ENCODE measurements around the gene C1R.
"Not testable (repeated sequence)": the region's sequence is repeated elsewhere in the genome, so short reads cannot be mapped to it uniquely, and the experiment has no call there.

Gene C1R

DNA sequence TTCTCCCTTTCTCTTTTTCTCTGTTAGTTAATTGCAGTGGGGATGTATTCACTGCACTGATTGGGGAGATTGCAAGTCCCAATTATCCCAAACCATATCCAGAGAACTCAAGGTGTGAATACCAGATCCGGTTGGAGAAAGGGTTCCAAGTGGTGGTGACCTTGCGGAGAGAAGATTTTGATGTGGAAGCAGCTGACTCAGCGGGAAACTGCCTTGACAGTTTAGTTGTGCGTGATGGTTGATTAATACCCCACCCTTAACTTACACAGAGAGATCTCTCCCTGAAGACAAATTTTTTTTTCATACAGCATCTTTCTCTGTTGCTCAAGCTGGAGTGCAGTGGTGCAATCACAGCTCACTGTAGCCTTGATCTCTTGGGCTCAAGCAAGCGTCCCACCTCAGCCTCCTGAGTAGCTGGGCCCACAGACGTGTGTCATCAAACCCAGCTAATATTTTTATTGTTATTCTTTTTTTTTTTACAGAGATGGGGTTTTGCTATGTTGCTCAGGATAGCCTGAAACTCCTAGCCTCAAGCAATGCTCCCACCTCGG lies 27.1 kb downstream of the C1R start:
- Histone ChIP-seq H3K9me3 (no peaks in the 10 kb centered on the region), H3K4me3 (no peak overlapping the region), H3K4me1 (no peaks in the 10 kb centered on the region), H3K27me3 (ENCODE audit: low read depth) (no peaks in the 10 kb centered on the region), H3K36me3 (replicated peaks) (no peaks in the 10 kb centered on the region)
- no peak for DNase-seq (ENCODE audit: low spot score in 2 of 2)
- in situ Hi-C loops (cut with MboI; ENCODE audit: low sequenced_read_pairs): no loop called here

DNA sequence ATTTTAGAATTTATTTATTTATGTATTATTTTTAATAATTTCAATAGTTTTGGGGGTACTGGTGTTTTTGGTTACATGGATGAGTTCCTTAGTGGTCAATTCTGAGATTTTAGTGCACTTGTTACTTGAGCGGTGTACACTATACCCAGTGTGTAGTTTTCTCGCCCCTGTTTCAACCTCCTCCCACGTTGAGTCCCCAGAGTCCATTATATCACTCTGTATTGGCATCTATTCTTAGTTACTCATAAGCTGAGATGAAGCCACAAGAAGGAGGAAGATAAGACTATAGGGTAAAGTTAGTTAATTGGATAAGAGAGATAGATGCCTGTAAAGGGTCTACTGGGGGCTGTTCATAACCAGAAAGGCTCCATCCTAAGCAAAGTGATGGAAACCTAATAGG lies 27.7 kb downstream of the C1R start:
- in situ Hi-C loops (cut with MboI; ENCODE audit: low sequenced_read_pairs): no loop called here
- Histone ChIP-seq H3K4me1 (no peaks in the 10 kb centered on the region), H3K9me3 (no peaks in the 10 kb centered on the region), H3K4me3 (no peak overlapping the region), H3K36me3 (replicated peaks) (no peaks in the 10 kb centered on the region), H3K27me3 (ENCODE audit: low read depth) (no peaks in the 10 kb centered on the region)
- no peak for DNase-seq (ENCODE audit: low spot score in 2 of 2)

DNA sequence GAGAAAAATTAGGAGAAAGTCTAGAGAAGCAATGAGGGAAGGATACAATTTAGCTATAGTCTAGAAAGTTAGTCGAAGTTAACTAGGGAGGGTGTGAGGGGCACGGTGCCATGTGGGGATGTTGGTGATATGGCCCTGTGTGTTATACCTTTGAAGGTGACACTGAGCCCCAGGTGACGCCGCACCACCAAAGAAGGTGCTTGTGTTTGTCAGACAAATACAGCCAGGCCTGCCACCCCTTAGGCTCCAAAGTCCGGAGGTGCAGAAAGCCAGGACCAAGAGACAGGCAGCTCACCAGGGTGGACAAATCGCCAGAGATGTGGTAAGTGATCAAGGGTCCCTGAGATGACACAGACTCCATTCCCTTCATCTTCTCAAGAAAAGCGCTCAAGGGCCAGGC lies 30.6 kb downstream of the C1R start:
- Histone ChIP-seq H3K4me1 (no peaks in the 10 kb centered on the region), H3K27me3 (ENCODE audit: low read depth) (no peaks in the 10 kb centered on the region), H3K9me3 (no peaks in the 10 kb centered on the region), H3K4me3 (no peak overlapping the region), H3K36me3 (replicated peaks) (no peaks in the 10 kb centered on the region)
- no peak for DNase-seq (ENCODE audit: low spot score in 2 of 2)
- in situ Hi-C loops (cut with MboI; ENCODE audit: low sequenced_read_pairs): no loop called here

DNA sequence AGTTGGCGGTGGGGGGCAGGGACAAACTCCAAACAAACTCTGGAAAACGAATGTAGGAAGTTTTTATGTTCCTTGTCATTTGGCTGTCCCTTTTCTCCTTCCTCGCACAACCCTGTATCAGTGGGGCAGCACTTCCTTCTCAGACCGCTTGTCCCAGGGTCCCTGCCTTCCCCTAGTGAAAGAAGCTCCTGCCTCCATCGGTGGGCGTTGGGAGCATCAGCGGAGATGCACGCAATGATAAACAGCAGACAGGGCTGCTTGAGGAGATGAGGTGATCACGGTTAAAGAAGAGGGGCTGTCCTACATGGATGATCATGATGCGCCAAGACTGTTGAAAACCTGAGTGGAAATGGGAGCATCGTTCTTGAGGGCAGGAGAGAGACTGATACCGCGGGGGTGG lies 31.1 kb downstream of the C1R start:
- in situ Hi-C loops (cut with MboI; ENCODE audit: low sequenced_read_pairs): no loop called here
- Histone ChIP-seq H3K27me3 (ENCODE audit: low read depth) (no peaks in the 10 kb centered on the region), H3K36me3 (replicated peaks) (no peaks in the 10 kb centered on the region), H3K4me3 (no peak overlapping the region), H3K4me1 (no peaks in the 10 kb centered on the region), H3K9me3 (no peaks in the 10 kb centered on the region)
- DNase-seq (ENCODE audit: low spot score in 2 of 2): no peak

DNA sequence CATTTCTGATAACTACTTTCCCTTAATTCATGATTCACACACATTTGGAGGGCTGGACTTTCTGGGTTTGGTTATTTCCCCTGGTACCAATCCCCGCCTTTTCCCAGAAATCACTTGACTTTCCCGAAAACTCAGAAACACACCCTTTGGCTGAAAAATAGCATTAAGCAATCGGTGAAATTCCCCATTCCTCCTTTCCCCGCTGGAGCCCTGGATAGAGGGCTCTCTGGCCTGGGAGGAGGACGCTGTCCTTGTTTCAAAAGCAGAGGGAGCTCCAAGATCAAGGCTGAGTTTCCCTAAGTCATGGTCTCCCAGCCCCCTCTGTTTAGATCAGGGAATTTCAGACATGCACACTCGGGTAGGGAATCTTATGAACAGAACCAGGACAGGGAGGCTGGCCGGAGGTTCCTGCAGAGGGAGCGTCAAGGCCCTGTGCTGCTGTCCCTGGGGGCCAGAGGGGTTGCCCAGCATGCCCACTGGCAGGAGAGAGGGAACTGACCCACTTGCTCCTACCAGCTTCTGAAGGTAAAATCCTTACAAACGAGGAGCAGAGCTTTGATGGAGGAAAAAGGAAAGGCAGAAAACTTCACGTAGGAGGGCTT lies 31.8 kb downstream of the C1R start, which contains the start of gene C1S:
TSS of gene C1S (plus strand) at position 366 of the 602 bp plus-strand sequence. CDS start 1,195 bp downstream, outside the sequence.
- Histone ChIP-seq H3K4me1 (no peaks in the 10 kb centered on the region), H3K4me3 (no peak within 1 kb of the TSS), H3K27me3 (ENCODE audit: low read depth) (no peaks in the 10 kb centered on the region), H3K36me3 (replicated peaks) (no peaks in the 10 kb centered on the region), H3K9me3 (no peaks in the 10 kb centered on the region)
- peak in 1 of 2 experiments; percentile 24 for DNase-seq (ENCODE audit: low spot score in 2 of 2)
- in situ Hi-C loops (cut with MboI; ENCODE audit: low sequenced_read_pairs): no loop called here

DNA sequence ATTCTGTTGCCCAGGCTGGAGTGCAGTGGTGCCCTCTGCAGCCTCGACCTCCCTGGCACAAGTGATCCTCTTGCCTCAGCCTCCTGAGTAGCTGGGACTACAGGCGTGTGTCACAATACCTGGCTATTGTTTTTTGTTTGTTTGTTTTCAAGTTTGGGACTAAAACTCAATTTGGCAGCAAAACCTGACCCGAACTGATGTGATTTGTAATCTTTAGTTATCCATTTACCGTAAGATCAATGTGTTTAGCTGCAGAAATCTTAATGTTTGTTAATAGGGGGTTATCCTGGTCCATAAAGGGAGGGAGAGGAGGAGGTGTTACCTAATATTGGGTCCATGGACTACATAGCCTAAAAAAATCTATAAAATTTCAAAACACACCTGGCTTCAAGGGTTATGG lies 32.5 kb downstream of the C1R start:
- Histone ChIP-seq H3K27me3 (ENCODE audit: low read depth) (no peaks in the 10 kb centered on the region), H3K4me3 (no peak overlapping the region), H3K36me3 (replicated peaks) (no peaks in the 10 kb centered on the region), H3K4me1 (no peaks in the 10 kb centered on the region), H3K9me3 (no peaks in the 10 kb centered on the region)
- DNase-seq (ENCODE audit: low spot score in 2 of 2): no peak
- in situ Hi-C loops (cut with MboI; ENCODE audit: low sequenced_read_pairs): no loop called here

DNA sequence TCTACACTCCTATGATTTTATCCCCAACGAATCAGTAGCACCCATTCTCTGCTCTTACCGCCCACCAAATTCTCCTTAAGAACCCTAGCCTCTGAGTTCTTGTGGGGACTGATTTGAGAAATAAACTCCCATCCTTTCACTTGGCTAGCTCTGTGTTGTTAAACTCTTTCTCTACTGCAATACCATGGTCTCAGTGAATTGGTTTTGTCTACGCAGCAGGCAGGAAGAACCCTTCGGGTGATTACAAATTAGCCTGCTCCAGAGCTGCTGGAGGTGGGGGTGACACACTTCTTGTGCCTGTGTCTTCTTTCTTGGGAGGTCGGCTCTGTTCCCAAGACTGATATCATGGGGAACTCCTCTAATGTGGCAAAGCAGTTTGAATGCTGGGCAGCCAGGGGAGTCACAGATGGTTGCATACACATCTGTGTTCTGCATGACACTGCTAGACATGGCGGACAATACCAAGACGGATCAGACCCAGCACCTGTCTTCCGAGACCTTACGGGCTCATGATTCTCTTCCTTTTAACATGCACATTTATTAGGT lies 33.3 kb downstream of the C1R start:
- Histone ChIP-seq H3K4me3 (no peak overlapping the region), H3K27me3 (ENCODE audit: low read depth) (no peaks in the 10 kb centered on the region), H3K4me1 (no peaks in the 10 kb centered on the region), H3K36me3 (replicated peaks) (no peaks in the 10 kb centered on the region), H3K9me3 (no peaks in the 10 kb centered on the region)
- in situ Hi-C loops (cut with MboI; ENCODE audit: low sequenced_read_pairs): no loop called here
- no peak for DNase-seq (ENCODE audit: low spot score in 2 of 2)

DNA sequence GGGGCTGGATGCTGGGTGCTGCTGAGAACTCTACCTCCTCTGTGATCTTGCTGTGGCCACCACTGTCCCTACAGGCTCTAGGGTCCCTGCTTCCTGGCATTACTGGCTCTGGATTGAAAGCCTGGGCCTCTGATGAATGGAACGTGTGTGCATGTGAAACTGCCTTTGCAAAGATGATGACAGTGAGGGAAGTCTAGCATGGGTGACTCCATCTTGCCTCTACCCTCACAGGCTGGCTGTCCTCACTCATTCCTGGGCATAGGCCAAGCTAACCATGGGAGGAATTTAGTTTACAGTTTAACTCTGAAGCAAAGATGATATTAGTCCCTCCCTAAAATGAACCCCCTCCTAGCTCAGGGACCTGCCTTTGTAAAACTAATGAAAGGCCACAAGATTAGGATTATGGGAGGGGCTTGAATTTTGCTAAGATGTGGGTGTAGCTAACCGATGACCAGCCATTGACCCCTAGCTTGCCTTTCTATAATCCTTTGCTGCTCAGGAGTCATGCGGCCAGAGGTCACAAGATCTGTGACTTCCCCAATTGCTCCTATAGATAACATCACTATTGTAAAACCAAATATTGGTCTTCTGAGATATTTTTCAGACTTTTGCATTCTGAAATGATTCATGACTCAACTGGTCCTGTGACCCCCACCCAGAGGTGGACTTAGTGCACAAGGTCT lies 33.9 kb downstream of the C1R start:
- DNase-seq (ENCODE audit: low spot score in 2 of 2): no peak
- in situ Hi-C loops (cut with MboI; ENCODE audit: low sequenced_read_pairs): no loop called here
- no peaks in the 10 kb centered on the region for H3K4me1 ChIP-seq

DNA sequence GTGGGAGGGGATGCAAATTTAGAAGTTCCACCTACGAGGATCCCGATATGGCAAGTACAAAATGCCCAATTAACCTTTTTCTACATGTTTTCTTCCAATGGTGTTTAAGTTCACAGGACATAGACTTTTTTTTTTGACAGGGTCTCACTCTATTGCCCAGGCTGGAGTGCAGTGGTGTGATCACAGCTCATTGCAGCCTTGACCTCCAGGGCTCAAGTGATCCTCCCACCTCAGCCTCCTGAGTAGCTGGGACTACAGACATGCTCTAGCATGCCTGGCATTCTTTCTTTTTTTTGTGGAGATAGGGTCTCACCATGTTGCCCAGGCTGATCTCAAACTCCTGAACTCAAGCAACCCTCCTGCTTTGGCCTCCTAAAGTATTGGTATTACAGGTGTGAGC lies 36.5 kb downstream of the C1R start:
- H3K4me3 ChIP-seq; H3K9me3 ChIP-seq; H3K27me3 ChIP-seq (ENCODE audit: low read depth); H3K36me3 ChIP-seq (replicated peaks); in situ Hi-C loops (cut with MboI; ENCODE audit: low sequenced_read_pairs); H3K4me1 ChIP-seq; DNase-seq (ENCODE audit: low spot score in 2 of 2): not testable (repeated sequence)

More for the DNA sequence above, 33.9 kb downstream of the C1R start:
- Histone ChIP-seq H3K27me3 (ENCODE audit: low read depth) (no peaks in the 10 kb centered on the region), H3K36me3 (replicated peaks) (no peaks in the 10 kb centered on the region), H3K4me3 (no peak overlapping the region), H3K9me3 (no peaks in the 10 kb centered on the region)

DNA sequence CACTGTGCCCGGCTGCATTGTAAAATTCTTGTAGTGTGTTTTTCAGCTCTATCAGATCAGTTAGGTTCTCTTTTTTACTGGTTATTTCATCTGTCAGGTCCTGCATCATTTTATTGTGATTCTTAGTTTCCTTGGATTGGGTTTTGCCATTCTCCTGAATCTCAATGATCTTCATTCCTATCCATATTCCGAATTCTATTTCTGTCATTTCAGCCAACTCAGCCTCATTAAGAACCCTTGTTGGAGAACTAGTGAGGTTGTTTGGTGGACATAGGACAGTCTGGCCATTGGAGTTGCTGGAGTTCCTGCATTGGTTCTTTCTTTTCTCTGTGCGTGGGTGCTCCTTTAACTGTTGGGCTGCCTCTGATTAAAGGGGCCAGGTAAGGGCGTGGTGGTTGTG lies 37.3 kb downstream of the C1R start:
- H3K9me3 ChIP-seq: no peaks in the 10 kb centered on the region
- H3K36me3 ChIP-seq (replicated peaks): no peaks in the 10 kb centered on the region
- DNase-seq (ENCODE audit: low spot score in 2 of 2): no peak
- H3K4me1 ChIP-seq: no peaks in the 10 kb centered on the region
- H3K27me3 ChIP-seq (ENCODE audit: low read depth): 0 out of 2 replicates have a peak, but pooled peaks cover 3% of the 10 kb centered on the region
- in situ Hi-C loops (cut with MboI; ENCODE audit: low sequenced_read_pairs): no loop called here
- no peak overlapping the region for H3K4me3 ChIP-seq

DNA sequence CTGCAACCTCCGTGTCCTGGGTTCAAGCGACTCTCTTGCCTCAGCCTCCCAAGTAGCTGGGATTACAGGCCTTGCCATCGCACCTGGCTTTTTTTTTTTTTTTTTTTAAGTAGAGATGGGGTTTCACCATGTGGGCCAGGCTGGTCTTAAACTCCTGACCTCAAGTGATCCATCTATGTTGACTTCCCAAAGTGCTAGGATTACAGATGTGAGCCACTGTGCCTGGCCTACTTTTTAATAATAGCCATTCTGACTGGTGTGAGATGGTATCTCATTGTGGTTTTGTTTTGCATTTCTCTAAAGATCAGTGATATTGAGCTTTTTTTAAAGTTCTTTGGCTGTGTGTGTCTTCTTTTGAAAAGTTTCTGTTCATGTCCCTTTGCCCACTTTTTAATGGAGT lies 42.3 kb downstream of the C1R start:
- DNase-seq (ENCODE audit: low spot score in 2 of 2); H3K9me3 ChIP-seq; H3K36me3 ChIP-seq (replicated peaks); H3K4me3 ChIP-seq; in situ Hi-C loops (cut with MboI; ENCODE audit: low sequenced_read_pairs); H3K4me1 ChIP-seq; H3K27me3 ChIP-seq (ENCODE audit: low read depth): not testable (repeated sequence)

DNA sequence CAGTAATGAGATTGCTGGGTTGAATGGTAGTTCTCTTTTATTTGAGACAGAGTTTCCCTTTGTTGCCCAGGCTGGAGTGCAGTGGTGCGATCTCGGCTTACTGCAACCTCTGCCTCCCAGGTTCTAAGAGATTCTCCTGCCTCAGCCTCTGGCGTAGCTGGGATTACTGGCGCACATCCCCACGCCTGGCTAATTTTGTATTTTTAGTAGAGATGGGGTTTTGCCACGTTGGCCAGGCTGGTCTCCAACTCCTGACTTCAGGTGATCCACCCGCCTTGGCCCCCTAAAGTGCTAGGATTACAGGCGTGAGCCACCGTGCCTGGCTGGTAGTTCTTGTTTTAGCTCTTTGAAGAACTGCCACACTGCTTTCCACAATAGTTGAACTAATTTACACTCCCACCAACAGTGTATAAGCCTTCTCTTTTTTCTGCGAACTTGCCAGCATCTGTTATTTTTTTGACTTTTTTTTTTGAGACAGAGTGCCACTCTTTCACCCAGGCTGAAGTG lies 42.7 kb downstream of the C1R start:
- H3K4me1 ChIP-seq; H3K27me3 ChIP-seq (ENCODE audit: low read depth); in situ Hi-C loops (cut with MboI; ENCODE audit: low sequenced_read_pairs); H3K36me3 ChIP-seq (replicated peaks); DNase-seq (ENCODE audit: low spot score in 2 of 2); H3K9me3 ChIP-seq; H3K4me3 ChIP-seq: not testable (repeated sequence)

DNA sequence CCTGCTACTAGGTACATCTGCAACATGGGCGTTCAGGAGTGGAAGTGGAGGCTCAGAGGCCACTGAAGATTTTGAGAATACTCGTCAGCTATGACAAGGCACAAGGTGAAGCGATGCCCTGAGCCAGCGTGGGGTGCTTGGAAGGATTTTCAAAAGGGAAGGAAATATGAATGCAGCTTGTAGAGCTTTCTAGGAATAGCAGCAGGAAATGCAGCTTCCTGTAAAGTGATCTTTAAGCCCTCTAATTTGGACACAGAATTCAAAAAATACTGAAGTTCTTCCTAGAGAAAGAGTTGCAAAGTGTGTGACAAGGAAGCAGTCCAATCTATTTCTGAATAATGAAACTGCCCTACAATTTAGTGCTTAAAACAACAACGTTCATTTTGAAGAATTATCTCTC lies 44.9 kb downstream of the C1R start:
- Histone ChIP-seq H3K4me1 (no peaks in the 10 kb centered on the region), H3K9me3 (no peaks in the 10 kb centered on the region), H3K27me3 (ENCODE audit: low read depth) (0 out of 2 replicates have a peak, but pooled peaks cover 3% of the 10 kb centered on the region), H3K36me3 (replicated peaks) (no peaks in the 10 kb centered on the region), H3K4me3 (no peak overlapping the region)
- in situ Hi-C loops (cut with MboI; ENCODE audit: low sequenced_read_pairs): no loop called here
- no peak for DNase-seq (ENCODE audit: low spot score in 2 of 2)

DNA sequence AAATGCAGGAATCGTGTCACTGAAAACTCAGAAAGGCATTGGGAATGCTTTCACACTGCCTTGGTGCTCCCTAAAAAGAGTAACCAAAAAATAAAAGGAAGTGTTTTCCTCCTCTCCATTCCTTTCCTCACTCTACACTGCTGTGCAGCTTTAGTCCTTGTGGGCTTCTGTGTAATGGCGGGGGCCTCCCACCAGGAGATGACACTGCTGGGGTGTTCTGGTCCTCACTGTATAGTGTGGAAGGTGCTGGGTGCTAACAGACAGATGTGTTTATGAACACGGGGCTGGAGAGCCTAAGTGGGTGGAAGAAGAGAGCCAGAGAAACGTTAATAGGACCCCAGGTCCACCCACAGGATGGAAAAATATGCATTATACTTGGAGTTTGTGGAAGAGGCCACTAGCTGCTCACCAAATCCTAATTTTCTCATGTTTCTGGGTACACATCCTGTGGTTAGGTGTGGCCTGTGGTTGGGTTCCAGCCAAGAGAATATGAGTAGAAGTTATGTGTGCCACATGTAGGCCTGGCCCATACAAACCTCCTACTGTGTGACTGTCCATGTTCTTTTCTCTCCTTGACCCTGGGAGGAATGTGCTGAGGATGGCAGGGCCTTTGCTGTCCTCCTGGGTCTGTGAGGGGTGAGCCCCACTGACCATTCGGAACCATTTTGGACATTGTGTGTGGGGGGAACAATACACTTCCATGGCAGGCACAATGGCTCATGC lies 45.7 kb downstream of the C1R start:
- H3K9me3 ChIP-seq: no peaks in the 10 kb centered on the region
- DNase-seq (ENCODE audit: low spot score in 2 of 2): no peak
- no peaks in the 10 kb centered on the region for H3K36me3 ChIP-seq (replicated peaks)
- H3K27me3 ChIP-seq (ENCODE audit: low read depth): no peaks in the 10 kb centered on the region
- no peaks in the 10 kb centered on the region for H3K4me1 ChIP-seq
- no peak overlapping the region for H3K4me3 ChIP-seq
- in situ Hi-C loops (cut with MboI; ENCODE audit: low sequenced_read_pairs): no loop called here
